ENCODE data around the gene FOXO1. TPM values are rescaled to one million over a fixed set of nuclear protein-coding genes. Genes with fewer than 3 reads are reported as not detected.

The FOXO1 gene
- total RNA-seq, 2 experiments from 2014 or later = 29.2 to 42.1 TPM

- H3K9me2 ChIP-seq (ENCODE audit: insufficient read depth, low read length) = no peaks in the 10 kb centered on the region
- H3K36me3 ChIP-seq (ENCODE audit: insufficient read depth, low read length) = peaks cover 55% of the 10 kb centered on the region
- no peaks in the 10 kb centered on the region for H3K9me3 ChIP-seq (ENCODE audit: low read length)
- H3K4me3 ChIP-seq (ENCODE audit: low read depth, low read length, poor library complexity, severe bottlenecking) = peak overlapping the region; percentile 56
- H3K4me1 ChIP-seq (ENCODE audit: insufficient read depth, low read length, poor library complexity, severe bottlenecking) = peaks cover 68% of the 10 kb centered on the region
- H4K20me1 ChIP-seq (ENCODE audit: insufficient read depth, low read length) = peaks cover 32% of the 10 kb centered on the region
- ChIA-PET POLR2A (interaction anchor here (0.6 to 3.6 kb wide), 7 partner anchors 14 to 240 kb away, joined by 3 to 19 read pairs (median 4); no protein-coding TSS in a partner anchor), CTCF (ENCODE audit: unreplicated experiment) (no interaction called here)
- no peak overlapping the region for H2AFZ ChIP-seq (ENCODE audit: low read length)
- H3K79me2 ChIP-seq (ENCODE audit: insufficient read depth, low read depth, low read length) = peaks cover 100% of the 10 kb centered on the region
- BruUV-seq (replicated peaks) = no TSS peak
- peak overlapping the region; percentile 77 for H3K27ac ChIP-seq (ENCODE audit: low read depth, low read length, poor library complexity, severe bottlenecking)
- TF ChIP-seq EZH2phosphoT487 (IDR thresholded peaks at IDR 0.05; ENCODE audit: borderline replicate concordance, low read depth, low read length) (no peak), CTCF (conservative IDR thresholded peaks at IDR 0.05; ENCODE audit: low read length) (peak; percentile 34; the same call in 1 of the 2 replicates)
- H3K4me2 ChIP-seq (ENCODE audit: low read length) = peak overlapping the region; percentile 81
- intact Hi-C loops (cut with micrococcal nuclease; ENCODE audit: unreplicated experiment) = loop anchor here (1.0 to 2.0 kb wide), 2 partner anchors 35 to 41 kb away; no protein-coding TSS in a partner anchor
- peak; percentile 78 for DNase-seq (ENCODE audit: low spot score)
These were observed 36.6 kb downstream of the FOXO1 start for GRCh38 chr13:40629678-40630384.

- no peak overlapping the region for H2AFZ ChIP-seq (ENCODE audit: low read length)
- peaks cover 81% of the 10 kb centered on the region for H3K4me1 ChIP-seq (ENCODE audit: insufficient read depth, low read length, poor library complexity, severe bottlenecking)
- CTCF ChIA-PET (ENCODE audit: unreplicated experiment) = no interaction called here
- H3K36me3 ChIP-seq (ENCODE audit: insufficient read depth, low read length) = peaks cover 48% of the 10 kb centered on the region
- intact Hi-C loops (cut with micrococcal nuclease; ENCODE audit: unreplicated experiment) = no loop called here
- no TSS peak for BruUV-seq (replicated peaks)
- H3K79me2 ChIP-seq (ENCODE audit: insufficient read depth, low read depth, low read length) = peaks cover 100% of the 10 kb centered on the region
- no peak overlapping the region for H3K27ac ChIP-seq (ENCODE audit: low read depth, low read length, poor library complexity, severe bottlenecking)
- POLR2A ChIA-PET = no interaction called here
- TF ChIP-seq CTCF (conservative IDR thresholded peaks at IDR 0.05; ENCODE audit: low read length) (no peak), EZH2phosphoT487 (IDR thresholded peaks at IDR 0.05; ENCODE audit: borderline replicate concordance, low read depth, low read length) (no peak)
- H3K4me3 ChIP-seq (ENCODE audit: low read depth, low read length, poor library complexity, severe bottlenecking) = no peak overlapping the region
- H3K9me2 ChIP-seq (ENCODE audit: insufficient read depth, low read length) = no peaks in the 10 kb centered on the region
- no peak for DNase-seq (ENCODE audit: low spot score)
- H4K20me1 ChIP-seq (ENCODE audit: insufficient read depth, low read length) = peaks cover 35% of the 10 kb centered on the region
- peak overlapping the region; percentile 9 for H3K4me2 ChIP-seq (ENCODE audit: low read length)
- no peaks in the 10 kb centered on the region for H3K9me3 ChIP-seq (ENCODE audit: low read length)
These were observed 39.5 kb downstream of the FOXO1 start for GRCh38 chr13:40626977-40627376.

GRCh38 chr13:40626561-40626960 lies 39.9 kb downstream of the FOXO1 start:
- H3K4me1 ChIP-seq (ENCODE audit: insufficient read depth, low read length, poor library complexity, severe bottlenecking) = peaks cover 76% of the 10 kb centered on the region
- peaks cover 47% of the 10 kb centered on the region for H3K36me3 ChIP-seq (ENCODE audit: insufficient read depth, low read length)
- peak overlapping the region; percentile 9; the same call in 1 of the 2 replicates for H3K4me2 ChIP-seq (ENCODE audit: low read length)
- intact Hi-C loops (cut with micrococcal nuclease; ENCODE audit: unreplicated experiment) = no loop called here
- H3K9me3 ChIP-seq (ENCODE audit: low read length) = no peaks in the 10 kb centered on the region
- ChIA-PET CTCF (ENCODE audit: unreplicated experiment) (no interaction called here), POLR2A (interaction anchor here (0.6 kb wide), 1 partner anchor 19 kb away, joined by 3 read pairs; no protein-coding TSS in a partner anchor)
- no peak overlapping the region for H3K27ac ChIP-seq (ENCODE audit: low read depth, low read length, poor library complexity, severe bottlenecking)
- no peak overlapping the region for H2AFZ ChIP-seq (ENCODE audit: low read length)
- no peak overlapping the region for H3K4me3 ChIP-seq (ENCODE audit: low read depth, low read length, poor library complexity, severe bottlenecking)
- H3K79me2 ChIP-seq (ENCODE audit: insufficient read depth, low read depth, low read length) = peaks cover 100% of the 10 kb centered on the region
- no peaks in the 10 kb centered on the region for H3K9me2 ChIP-seq (ENCODE audit: insufficient read depth, low read length)
- no peak for TF ChIP-seq EZH2phosphoT487 (IDR thresholded peaks at IDR 0.05; ENCODE audit: borderline replicate concordance, low read depth, low read length)
- no peak for TF ChIP-seq CTCF (conservative IDR thresholded peaks at IDR 0.05; ENCODE audit: low read length)
- BruUV-seq (replicated peaks) = no TSS peak
- H4K20me1 ChIP-seq (ENCODE audit: insufficient read depth, low read length) = peaks cover 35% of the 10 kb centered on the region
- peak; percentile 34 for DNase-seq (ENCODE audit: low spot score)
